ENCODE data around the gene ASMTL.
A peak's percentile ranks its signal among the peaks of the same experiment; 100 is the strongest.
"Not testable (repeated sequence)": the region's sequence is repeated elsewhere in the genome, so short reads cannot be mapped to it uniquely, and the experiment has no call there.

The ASMTL gene

DNA sequence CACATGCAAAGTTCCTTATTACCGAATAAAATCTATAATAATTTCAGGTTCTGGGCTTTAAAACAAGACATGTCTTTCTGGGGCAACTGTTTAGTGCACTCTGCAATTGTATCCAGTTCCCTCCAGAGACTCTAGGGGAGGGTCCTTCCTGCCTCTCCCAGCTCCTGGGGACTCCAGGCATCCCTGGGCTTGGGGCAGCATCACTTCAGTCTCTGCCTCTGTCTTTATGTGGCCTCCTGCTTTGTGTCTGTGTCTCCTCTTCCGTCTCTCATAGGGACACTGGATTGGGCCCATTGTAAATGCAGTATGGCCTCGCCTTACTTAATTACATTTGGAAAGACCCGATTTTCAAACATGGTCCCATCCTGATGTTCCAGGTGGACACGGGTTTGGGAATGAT, 10.9 kb upstream of the ASMTL start:
- DNase-seq (ENCODE audit: extremely low spot score, insufficient read length, low read depth): no peak
- no peak for FAIRE-seq

DNA sequence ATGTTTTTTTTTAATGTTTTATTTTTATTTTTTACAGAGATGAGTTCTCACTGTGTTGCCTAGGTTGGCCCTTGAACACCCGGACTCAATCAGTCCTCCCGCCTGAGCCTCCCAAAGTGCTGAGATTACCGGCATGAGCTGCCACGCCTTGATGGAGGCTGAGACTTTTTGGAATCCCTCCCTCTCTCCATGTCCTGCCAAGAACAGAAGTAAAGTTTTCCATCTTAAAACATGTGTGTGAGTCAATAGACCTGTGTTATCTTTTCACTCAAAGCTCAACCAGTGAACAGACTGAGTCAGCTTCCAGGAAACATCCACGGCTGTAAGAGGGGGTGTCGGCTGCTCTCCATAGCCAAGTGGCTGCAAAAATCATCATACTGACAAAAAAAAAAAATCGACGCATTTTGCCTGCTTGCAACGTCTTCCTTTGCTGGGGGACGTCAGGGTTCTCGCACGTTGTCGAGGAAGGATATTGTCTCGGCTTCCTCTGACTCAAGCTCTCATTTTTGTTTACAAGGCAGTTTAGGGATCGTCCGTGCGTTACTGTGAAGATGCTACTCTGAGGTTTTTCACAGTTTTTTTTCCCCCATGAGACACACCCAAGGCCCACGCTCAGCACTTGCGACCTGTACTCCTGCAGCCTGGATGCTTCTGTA, 10.0 kb upstream of the ASMTL start:
- DNase-seq (ENCODE audit: extremely low spot score, insufficient read length, low read depth) (no peak), FAIRE-seq (no peak)

DNA sequence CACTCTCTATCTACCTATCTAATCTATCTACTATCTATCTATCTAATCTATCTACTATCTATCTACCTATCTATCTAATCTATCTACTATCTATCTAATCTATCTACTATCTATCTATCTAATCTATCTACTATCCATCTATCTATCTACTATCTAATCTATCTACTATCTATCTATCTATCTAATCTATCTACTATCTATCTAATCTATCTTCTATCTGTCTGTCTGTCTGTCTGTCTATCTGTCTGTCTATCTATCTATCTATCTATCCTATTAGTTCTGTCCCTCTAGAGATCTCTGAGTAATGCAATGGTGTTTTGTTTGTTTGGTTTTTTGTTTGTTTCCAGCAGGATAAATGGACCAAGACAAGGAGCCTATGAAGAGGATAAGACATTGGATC, 9.4 kb upstream of the ASMTL start:
- DNase-seq (ENCODE audit: extremely low spot score, insufficient read length, low read depth): no peak
- no peak for FAIRE-seq

DNA sequence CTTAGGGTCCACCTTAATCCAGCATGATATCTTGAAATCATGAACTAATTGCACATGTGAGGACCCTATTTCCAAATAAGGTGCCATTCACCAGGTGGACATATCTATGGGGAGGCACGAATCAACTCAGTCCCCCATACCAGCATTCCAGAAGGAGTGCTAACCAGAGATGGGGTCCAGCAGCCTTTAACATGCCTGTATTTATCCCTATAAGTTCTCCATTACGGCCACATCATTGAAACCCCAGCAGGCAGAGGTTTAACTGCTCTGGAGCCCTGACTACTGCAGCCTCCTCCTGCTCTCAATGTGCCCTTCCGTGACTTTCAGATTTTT, 3.2 kb upstream of the ASMTL start:
- no peak for FAIRE-seq

DNA sequence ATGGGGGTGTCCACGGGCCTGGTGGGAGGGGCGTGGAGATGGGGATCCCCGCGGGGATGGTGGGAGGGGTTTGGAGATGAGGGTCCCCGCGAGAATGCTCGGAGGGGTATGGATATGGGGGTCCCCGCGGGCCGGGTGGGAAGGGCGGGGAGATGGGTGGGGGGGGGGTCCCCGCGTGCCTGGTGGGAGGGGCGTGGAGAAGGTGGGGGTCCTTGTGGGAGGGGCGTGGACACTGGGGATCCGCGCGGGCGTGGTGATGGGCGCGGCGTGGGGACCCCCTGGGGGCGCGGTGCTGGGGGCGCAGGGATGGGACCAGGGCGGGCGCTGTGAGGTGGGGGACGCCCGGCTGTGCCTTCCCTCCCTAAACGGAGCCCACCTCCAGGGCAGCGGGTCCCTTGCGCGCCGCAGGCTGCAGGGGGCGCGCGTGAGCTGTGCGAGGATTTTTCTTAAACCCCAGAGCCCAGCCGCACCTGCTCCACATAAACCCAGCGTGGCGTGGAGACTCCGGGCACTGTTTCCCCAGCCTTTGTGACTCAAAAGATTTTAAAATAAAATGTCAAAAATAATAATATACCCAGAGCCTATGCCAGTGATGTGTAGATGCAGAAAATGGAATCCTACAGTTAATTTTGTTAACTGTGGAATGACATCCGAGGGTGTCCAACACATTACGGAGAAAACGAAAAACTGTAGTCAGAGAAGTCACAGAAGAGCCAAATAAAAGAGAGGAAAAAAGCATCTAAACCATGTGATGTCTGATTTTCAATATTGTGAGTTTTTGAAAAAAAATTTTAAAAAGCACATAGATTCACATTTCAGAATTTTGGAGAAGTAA, 1.5 kb upstream of the ASMTL start:
- peak; percentile 68 for DNase-seq (ENCODE audit: extremely low spot score, insufficient read length, low read depth)
- FAIRE-seq: peak; percentile 79

More for the DNA sequence above, 3.2 kb upstream of the ASMTL start:
- DNase-seq (ENCODE audit: extremely low spot score, insufficient read length, low read depth): no peak

DNA sequence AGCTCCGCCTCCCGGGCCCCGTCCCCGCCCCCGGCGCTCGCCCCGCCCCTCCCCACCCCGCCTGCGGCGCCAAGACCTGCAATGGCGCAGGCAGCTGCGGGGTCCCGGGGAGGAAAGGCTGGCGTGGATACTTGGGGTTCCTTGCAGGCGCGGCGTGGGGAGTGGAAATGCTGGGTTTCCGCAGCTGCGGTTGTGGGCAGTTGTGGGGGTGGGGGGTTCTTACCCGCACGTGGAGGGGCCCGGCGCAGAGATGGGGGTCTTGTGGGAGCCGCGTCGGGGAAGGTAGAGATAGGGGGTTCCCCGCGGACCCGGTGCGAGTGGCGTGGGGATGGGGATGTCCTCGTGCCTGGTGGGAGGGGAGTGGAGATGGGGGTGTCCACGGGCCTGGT, 680 bp upstream of the ASMTL start:
- no peak for DNase-seq (ENCODE audit: extremely low spot score, insufficient read length, low read depth)
- no peak for FAIRE-seq

DNA sequence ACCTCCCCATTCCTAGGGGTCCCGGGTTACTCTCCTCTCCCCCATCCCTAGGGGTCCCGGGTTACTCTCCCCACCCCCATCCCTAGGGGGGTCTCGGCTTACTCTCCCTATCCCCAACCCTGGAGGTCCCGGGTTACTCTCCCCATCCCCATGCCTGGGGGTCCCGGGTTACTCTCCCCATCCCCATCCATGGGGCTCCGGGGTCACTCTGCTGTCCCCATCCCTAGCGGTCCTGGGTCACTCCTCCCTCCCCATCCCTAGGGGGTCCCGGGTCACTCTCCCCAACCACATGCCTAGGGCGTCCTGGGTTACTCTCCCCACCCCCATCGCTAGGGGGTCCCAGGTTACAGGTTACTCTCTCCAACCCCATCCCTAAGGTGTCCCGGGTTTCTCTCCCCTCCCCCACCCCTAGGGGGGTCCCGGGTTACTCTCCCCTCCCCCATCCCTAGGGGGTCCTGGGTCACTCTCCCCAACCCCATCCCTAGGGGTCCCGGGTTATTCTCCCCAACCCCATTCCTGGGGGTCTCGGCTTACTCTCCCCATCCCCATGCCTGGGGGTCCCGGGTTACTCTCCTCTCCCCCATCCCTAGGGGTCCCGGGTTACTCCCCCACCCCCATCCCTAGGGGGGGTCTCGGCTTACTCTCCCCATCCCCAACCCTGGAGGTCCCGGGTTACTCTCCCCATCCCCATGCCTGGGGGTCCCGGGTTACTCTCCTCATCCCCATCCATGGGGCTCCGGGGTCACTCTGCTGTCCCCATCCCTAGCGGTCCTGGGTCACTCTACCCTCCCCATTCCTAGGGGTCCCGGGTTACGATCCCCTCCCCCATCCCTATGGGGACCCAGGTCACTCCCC, 821 bp downstream of the ASMTL start:
- FAIRE-seq: no peak
- DNase-seq (ENCODE audit: extremely low spot score, insufficient read length, low read depth): no peak

DNA sequence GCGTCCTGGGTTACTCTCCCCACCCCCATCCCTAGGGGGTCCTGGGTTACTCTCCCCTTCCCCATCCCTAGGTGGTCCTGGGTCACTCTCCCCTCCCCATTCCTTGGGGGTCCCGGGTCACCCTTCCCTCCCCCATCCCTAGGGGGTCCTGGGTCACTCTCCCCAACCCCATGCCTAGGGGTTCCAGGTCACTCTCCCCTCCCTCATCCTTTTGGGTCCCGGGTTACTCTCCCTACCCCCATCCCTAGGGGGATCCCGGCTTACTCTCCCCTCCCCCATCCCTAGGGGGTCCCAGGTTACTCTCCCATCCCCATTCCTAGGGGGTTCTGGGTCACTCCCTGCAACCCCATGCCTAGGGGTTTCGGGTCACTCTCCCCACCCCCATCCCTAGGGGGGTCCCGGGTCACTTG, 1.5 kb downstream of the ASMTL start:
- FAIRE-seq (no peak), DNase-seq (ENCODE audit: extremely low spot score, insufficient read length, low read depth) (no peak)

DNA sequence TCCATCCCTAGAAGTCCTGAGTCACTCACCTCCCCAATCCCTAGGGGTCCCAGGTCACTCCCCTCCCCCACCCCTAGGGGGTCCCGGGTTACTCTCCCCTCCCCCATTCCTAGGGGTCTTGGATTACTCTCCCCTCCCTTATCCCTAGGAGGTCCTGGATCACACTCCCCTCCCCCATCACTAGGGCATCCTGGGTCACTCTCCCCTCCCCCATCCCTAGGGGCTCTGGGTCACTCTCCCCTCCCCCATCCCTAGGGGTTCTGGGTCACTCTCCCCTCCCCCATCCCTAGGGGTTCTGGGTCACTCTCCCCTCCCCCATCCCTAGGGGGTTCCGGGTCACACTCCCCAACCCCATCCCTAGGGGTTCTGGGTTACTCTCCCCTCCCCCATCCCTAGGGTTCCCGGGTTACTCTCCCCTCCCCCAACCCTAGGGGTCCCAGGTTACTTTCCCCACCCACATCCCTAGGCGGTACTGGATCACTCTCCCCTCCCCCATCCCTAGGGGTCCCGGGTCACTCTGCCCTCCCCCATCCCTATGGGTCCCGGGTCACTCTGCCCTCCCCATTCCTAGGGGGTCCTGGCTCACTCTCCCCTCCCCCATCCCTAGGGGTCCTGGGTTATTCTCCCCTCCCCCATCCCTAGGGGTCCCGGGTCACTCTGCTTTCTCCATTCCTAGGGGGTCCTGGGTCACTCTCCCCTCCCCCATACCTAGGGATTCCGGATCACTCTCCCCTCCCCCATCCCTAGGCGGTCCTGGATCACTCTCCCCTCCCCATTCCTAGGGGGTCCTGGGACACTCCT, 2.1 kb downstream of the ASMTL start:
- no peak for FAIRE-seq

DNA sequence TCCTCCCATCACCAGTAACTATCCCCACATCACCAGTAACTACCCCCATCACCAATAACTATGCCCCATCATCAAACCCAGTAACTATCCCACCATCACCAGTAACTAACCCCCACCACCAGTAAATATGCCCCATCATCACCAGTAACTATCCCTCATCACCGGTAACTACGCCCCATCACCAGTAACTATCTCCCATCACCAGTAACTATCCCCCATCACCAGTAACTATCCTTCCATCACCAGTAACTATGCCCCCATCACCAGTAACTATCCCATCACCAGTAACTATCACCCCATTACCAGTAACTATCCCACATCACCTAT, 2.9 kb downstream of the ASMTL start:
- DNase-seq (ENCODE audit: extremely low spot score, insufficient read length, low read depth) (no peak), FAIRE-seq (no peak)

More for the DNA sequence above, 2.1 kb downstream of the ASMTL start:
- no peak for DNase-seq (ENCODE audit: extremely low spot score, insufficient read length, low read depth)

DNA sequence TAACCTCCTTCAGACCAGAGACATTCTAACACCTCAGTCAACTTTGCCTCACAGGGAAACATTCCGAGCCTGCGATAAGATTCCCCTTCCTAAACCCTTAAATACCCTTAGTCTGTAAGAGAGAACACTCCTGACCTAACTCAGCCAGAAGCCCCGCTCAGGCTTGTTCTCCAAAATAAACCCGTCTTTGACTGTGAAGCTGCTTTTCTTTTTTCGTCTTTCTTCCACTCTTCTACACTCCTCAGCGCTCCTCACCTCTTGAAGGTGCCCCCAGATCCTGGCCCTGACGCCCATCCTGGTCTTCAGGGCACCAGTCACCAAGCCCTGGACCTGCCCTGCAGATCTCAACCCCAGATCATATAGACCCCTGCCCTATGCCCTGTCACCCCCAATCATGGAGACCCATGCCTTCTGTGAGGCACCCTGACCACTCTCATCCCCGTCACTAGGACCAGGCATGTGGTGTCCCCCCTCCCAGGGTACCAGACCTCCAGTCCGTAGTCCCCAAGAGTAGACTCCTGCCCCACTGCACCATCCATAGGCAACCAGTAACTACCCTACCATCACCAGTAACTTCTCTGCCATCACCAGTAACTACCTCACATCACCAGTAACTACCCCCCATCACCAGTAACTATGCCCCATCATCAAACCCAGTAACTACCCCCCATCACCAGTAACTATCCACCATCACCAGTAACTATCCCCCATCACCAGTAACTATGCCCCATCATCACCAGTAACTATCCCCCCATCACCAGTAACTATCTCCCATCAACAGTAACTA, 3.5 kb downstream of the ASMTL start:
- no peak for FAIRE-seq
- DNase-seq (ENCODE audit: extremely low spot score, insufficient read length, low read depth): no peak

DNA sequence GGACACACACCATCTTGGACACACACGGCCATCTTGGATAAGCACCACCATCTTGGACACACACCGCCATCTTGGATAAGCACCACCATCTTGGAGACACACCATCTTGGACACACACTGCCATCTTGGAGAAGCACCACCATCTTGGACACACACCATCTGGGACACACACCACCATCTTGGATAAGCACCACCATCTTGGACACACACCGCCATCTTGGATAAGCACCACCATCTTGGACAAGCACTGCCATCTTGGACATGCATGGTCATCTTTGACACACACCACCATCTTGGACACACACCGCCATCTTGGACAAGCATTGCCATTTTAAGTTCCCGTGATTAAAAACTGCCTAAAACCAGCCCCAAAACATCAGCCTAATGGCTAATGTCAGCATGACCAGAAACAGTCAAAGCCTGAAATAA, 4.1 kb downstream of the ASMTL start:
- not testable (repeated sequence) for DNase-seq (ENCODE audit: extremely low spot score, insufficient read length, low read depth); FAIRE-seq

DNA sequence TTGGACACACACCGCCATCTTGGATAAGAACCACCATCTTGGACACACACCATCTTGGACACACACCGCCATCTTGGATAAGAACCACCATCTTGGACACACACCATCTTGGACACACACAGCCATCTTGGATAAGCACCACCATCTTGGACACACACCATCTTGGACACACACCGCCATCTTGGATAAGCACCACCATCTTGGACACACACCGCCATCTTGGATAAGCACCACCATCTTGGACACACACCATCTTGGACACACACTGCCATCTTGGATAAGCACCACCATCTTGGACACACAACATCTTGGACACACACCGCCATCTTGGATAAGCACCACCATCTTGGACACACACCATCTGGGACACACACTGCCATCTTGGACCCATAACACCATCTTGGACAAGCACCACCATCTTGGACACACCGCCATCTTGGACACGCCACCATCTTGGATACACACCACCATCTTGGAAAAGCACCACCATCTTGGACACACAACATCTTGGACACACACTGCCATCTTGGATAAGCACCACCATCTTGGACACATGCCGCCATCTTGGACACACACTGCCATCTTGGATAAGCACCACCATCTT, 4.6 kb downstream of the ASMTL start:
- not testable (repeated sequence) for DNase-seq (ENCODE audit: extremely low spot score, insufficient read length, low read depth); FAIRE-seq

DNA sequence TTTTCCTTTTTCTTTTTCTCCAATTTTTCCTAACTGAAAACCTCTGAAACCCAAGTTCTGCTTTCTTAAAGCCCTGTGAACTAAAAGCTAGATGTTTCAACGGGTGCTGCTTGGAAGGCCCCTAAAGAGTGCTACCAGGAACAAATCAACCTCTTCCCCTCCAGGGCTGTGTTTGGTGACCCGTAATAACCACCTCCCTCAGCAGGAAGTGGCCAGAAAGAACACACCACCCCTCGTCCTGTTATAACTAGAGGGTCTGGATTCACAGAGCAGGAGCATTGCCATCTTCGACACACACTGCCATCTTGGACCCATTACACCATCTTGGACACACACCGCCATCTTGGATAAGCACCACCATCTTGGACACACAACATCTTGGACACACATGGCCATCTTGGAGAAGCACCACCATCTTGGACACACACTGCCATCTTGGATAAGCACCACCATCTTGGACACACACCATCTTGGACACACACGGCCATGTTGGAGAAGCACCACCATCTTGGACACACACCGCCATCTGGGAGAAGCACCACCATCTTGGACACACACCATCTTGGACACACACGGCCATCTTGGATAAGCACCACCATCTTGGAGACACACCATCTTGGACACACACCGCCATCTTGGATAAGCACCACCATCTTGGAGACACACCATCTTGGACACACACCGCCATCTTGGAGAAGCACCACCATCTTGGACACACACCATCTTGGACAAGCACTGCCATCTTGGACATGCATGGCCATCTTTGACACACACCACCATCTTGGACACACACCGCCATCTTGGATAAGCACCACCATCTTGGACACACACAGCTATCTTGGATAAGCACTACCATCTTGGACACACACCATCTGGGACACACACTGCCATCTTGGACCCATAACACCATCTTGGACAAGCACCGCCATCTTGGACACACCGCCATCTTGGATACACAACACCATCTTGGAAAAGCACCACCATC, 5.4 kb downstream of the ASMTL start:
- peak; percentile 78 for FAIRE-seq
- not testable (repeated sequence) for DNase-seq (ENCODE audit: extremely low spot score, insufficient read length, low read depth)

DNA sequence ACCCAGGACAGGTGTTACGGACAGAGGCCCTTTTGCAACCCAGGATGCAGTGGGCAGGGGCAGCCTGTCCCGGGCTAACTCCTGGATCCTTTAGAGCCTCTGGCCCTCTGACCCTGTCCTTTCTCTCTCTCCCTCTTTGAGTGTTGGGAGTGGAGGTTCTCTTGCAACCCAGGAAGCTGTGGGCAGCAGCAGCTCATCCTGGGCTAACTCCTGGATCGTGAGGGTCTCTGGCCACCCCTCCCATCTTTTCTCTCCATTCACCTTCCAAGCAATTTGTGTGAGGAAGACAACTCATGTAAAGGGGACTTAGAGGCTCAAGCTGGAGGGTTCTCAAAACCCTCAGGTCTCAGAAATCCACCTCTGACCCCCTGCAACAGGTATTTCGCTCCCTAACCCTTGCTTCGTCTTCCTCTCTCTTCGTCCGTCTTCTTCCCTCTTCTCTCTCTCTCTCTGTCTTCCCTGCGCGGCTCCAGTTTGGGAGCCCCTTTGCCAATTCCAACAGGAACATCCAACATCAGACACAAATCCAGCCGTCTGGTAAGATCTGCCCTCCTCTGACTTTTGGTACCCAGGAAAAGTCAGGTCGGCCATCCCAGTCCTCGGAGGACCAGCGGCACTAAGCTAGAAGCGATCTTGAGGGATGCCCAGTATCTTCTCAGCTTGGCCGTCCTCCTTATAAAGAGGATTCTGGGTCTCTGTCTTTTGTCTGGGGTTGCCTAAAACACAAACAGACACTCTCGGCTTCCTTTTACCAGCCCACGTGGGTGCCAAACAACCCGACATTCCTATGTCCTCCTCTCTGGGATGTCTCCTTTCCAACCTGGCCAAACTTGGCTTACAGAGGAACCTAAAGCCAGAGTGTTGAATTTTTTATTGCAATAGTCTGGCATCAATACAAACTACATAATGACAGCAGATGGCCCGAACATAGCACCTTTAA, 7.9 kb downstream of the ASMTL start:
- DNase-seq (ENCODE audit: extremely low spot score, insufficient read length, low read depth) (no peak), FAIRE-seq (no peak)

DNA sequence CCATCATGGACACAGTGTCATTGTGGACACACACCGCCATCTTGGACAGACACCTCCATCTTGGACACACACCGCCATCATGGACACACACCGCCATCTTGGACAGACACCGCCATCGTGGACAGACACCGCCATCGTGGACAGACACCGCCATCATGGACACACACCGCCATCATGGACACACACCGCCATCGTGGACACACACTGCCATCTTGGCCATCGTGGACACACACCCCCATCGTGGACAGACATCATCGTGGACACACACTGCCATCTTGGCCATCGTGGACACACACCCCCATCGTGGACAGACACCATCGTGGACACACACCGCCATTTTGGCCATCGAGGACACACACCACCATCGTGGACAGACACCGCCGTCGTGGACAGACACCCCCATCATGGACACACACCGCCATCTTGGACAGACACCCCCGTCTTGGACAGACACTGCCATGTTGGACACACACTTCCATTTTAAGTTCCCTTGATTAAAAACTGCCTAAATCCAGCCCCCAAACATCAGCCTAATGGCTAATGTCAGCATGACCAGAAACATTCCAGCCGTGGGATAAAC, 9.1 kb downstream of the ASMTL start:
- DNase-seq (ENCODE audit: extremely low spot score, insufficient read length, low read depth) (no peak), FAIRE-seq (no peak)

All from GM18507 (cell line).